ENCODE data around the gene GPANK1. TPM values are rescaled to one million over a fixed set of nuclear protein-coding genes. Genes with fewer than 3 reads are reported as not detected.

Gene GPANK1
- total RNA-seq, 2 experiments from 2014 or later = 9.8 to 11.0 TPM

GRCh38 chr6:31627690-31628287 lies 37.0 kb downstream of the GPANK1 start:
- no peaks in the 10 kb centered on the region for H3K9me3 Mint-ChIP-seq
- no peak for TF ChIP-seq CTCF (IDR thresholded peaks at IDR 0.05)
- DNase-seq = no peak
- intact Hi-C loops (cut with DNase I, micrococcal nuclease) = no loop called here
- Histone ChIP-seq H3K4me3 (ENCODE audit: low read length) (no peak overlapping the region), H3K27ac (ENCODE audit: low read depth in 1 of 2, low read length in 2 of 2) (no peak overlapping the region), H3K36me3 (ENCODE audit: insufficient read depth, low read length) (peaks cover 100% of the 10 kb centered on the region), H3K4me1 (ENCODE audit: insufficient read depth, low read length) (peaks cover 3% of the 10 kb centered on the region), H3K9me3 (ENCODE audit: control insufficient read depth in 1 of 2, insufficient read depth in 1 of 2, low read length in 2 of 2) (no peaks in the 10 kb centered on the region), H3K27me3 (ENCODE audit: control insufficient read depth in 1 of 2, insufficient read depth in 2 of 2, low read length in 2 of 2) (no peaks in the 10 kb centered on the region)
- CTCF ChIA-PET = no interaction called here
- no peaks in the 10 kb centered on the region for H3K27me3 Mint-ChIP-seq
- peak overlapping the region; percentile 6 for H3K27ac Mint-ChIP-seq
- no peak overlapping the region for H3K4me3 Mint-ChIP-seq
- POLR2A ChIA-PET = interaction anchor here (1.0 to 1.5 kb wide), 3 partner anchors 11 to 24 kb away, joined by 3 to 4 read pairs (median 3); no protein-coding TSS in a partner anchor
- H3K36me3 Mint-ChIP-seq (ENCODE audit: low read depth) = peaks cover 94% of the 10 kb centered on the region
- H3K4me1 Mint-ChIP-seq (ENCODE audit: low read depth) = peaks cover 1% of the 10 kb centered on the region
- no peak for ATAC-seq (ENCODE audit: poor library complexity)

DNA sequence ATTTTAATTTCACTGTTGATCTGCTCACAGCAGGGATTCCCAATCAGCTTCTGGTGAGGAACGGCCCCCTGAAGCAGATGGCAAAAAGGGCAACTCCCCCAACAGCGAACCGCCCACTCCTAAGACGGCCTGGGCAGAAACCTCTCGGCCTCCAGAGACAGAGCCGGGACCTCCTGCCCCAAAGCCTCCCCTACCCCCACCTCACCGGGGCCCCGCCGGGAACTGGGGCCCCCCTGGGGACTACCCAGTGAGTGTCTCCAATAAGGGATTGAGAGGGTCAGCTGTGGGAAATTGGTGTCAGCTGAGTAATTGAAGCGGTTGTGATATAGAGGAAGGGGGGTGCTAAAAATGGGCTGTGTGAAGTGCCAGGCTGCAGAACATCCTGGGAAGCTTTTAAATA lies 37.8 kb downstream of the GPANK1 start:
- H3K4me3 Mint-ChIP-seq = no peak overlapping the region
- H3K9me3 Mint-ChIP-seq = no peaks in the 10 kb centered on the region
- intact Hi-C loops (cut with DNase I, micrococcal nuclease) = no loop called here
- CTCF ChIA-PET = interaction anchor here (1.0 kb wide), 1 partner anchor 76 kb away, joined by 3 read pairs; no protein-coding TSS in a partner anchor
- H3K27me3 Mint-ChIP-seq = no peaks in the 10 kb centered on the region
- Histone ChIP-seq H3K27me3 (ENCODE audit: control insufficient read depth in 1 of 2, insufficient read depth in 2 of 2, low read length in 2 of 2) (no peaks in the 10 kb centered on the region), H3K4me3 (ENCODE audit: low read length) (no peak overlapping the region), H3K27ac (ENCODE audit: low read depth in 1 of 2, low read length in 2 of 2) (no peak overlapping the region), H3K9me3 (ENCODE audit: control insufficient read depth in 1 of 2, insufficient read depth in 1 of 2, low read length in 2 of 2) (no peaks in the 10 kb centered on the region), H3K4me1 (ENCODE audit: insufficient read depth, low read length) (peaks cover 8% of the 10 kb centered on the region), H3K36me3 (ENCODE audit: insufficient read depth, low read length) (peaks cover 96% of the 10 kb centered on the region)
- ATAC-seq (ENCODE audit: poor library complexity) (no peak), DNase-seq (no peak)
- H3K27ac Mint-ChIP-seq = peak overlapping the region; percentile 6
- peaks cover 94% of the 10 kb centered on the region for H3K36me3 Mint-ChIP-seq (ENCODE audit: low read depth)
- POLR2A ChIA-PET = interaction anchor here (1.0 to 1.5 kb wide), 3 partner anchors 11 to 25 kb away, joined by 3 to 4 read pairs (median 3); no protein-coding TSS in a partner anchor
- H3K4me1 Mint-ChIP-seq (ENCODE audit: low read depth) = peaks cover 10% of the 10 kb centered on the region
- no peak for TF ChIP-seq CTCF (IDR thresholded peaks at IDR 0.05)

DNA sequence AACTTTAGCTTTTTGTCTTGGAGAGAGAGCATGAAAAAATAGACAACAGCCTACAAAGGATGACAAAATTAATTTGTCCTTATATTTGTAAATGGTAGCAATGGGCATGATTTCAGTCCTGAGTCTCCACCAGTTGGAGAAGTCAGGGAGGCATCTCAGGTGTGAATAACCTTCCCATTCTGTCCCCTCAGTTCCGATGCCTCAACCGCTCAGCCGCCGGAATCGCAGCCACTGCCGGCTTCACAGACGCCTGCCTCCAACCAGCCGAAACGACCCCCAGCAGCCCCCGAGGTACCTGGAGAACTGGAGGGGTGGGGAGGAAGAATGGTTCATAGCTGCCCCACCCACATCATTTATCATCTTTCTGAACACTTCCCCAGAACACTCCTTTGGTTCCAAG lies 40.7 kb downstream of the GPANK1 start:
- ChIA-PET CTCF (no interaction called here), POLR2A (no interaction called here)

More for the DNA sequence above, 40.7 kb downstream of the GPANK1 start:
- H3K36me3 Mint-ChIP-seq (ENCODE audit: low read depth) = peaks cover 79% of the 10 kb centered on the region
- H3K9me3 ChIP-seq (ENCODE audit: control insufficient read depth in 1 of 2, insufficient read depth in 1 of 2, low read length in 2 of 2) = no peaks in the 10 kb centered on the region
- no peaks in the 10 kb centered on the region for H3K9me3 Mint-ChIP-seq
- peaks cover 29% of the 10 kb centered on the region for H3K4me1 Mint-ChIP-seq (ENCODE audit: low read depth)
- H3K27me3 ChIP-seq (ENCODE audit: control insufficient read depth in 1 of 2, insufficient read depth in 2 of 2, low read length in 2 of 2) = no peaks in the 10 kb centered on the region
- no peak overlapping the region for H3K4me3 ChIP-seq (ENCODE audit: low read length)
- H3K4me1 ChIP-seq (ENCODE audit: insufficient read depth, low read length) = peaks cover 27% of the 10 kb centered on the region
- DNase-seq (no peak), ATAC-seq (ENCODE audit: poor library complexity) (no peak)
- no peak overlapping the region for H3K27ac ChIP-seq (ENCODE audit: low read depth in 1 of 2, low read length in 2 of 2)
- no peak for TF ChIP-seq CTCF (IDR thresholded peaks at IDR 0.05)
- H3K4me3 Mint-ChIP-seq = no peak overlapping the region
- intact Hi-C loops (cut with DNase I, micrococcal nuclease) = no loop called here
- no peak overlapping the region for H3K27ac Mint-ChIP-seq
- peaks cover 67% of the 10 kb centered on the region for H3K36me3 ChIP-seq (ENCODE audit: insufficient read depth, low read length)
- no peaks in the 10 kb centered on the region for H3K27me3 Mint-ChIP-seq

Data from CD4-positive, alpha-beta T cell (primary cell).